WERI-Rb-1 (cell line): Measurements from ENCODE around the gene CA11.

ENCODE experiments used
- DNase-seq: peaks from one replicate; pipeline ENCODE4 v3.0.0-alpha.2; 2020
- H3K27ac ChIP-seq: fragments of 250-450 bp; sonication (Bioruptor Pico); 2 replicates; pipeline ENCODE4 v1.5.1; 2020; ENCODE audit warnings: mild to moderate bottlenecking, moderate library complexity
- H3K27me3 ChIP-seq: fragments of 250-450 bp; sonication (Bioruptor Pico); 2 replicates; pipeline ENCODE4 v1.5.1; 2021; ENCODE audit warnings: mild to moderate bottlenecking, low read depth, moderate library complexity; ENCODE audit not compliant: insufficient read depth, severe bottlenecking
- H3K36me3 ChIP-seq: fragments of 250-450 bp; sonication (Bioruptor Pico); 2 replicates; pipeline ENCODE4 v1.5.1; 2020; ENCODE audit warnings: mild to moderate bottlenecking, moderate library complexity
- H3K4me3 ChIP-seq: 2 replicates; pipeline ENCODE4 v1.5.1; 2011; ENCODE audit warnings: low read depth, mild to moderate bottlenecking, control low read depth, low read length
- H3K9me3 ChIP-seq: fragments of 250-450 bp; sonication (Bioruptor Pico); 2 replicates; pipeline ENCODE4 v1.5.1; 2021; ENCODE audit warnings: mild to moderate bottlenecking, moderate library complexity; ENCODE audit not compliant: severe bottlenecking
- TF ChIP-seq, protein P1 (sequence below): IDR thresholded peaks from 2 replicates; pipeline ENCODE4 v1.5.1; 2011; ENCODE audit warnings: low read depth, mild to moderate bottlenecking, control low read depth, inconsistent platforms, low read length

CA11 gene

DNA sequence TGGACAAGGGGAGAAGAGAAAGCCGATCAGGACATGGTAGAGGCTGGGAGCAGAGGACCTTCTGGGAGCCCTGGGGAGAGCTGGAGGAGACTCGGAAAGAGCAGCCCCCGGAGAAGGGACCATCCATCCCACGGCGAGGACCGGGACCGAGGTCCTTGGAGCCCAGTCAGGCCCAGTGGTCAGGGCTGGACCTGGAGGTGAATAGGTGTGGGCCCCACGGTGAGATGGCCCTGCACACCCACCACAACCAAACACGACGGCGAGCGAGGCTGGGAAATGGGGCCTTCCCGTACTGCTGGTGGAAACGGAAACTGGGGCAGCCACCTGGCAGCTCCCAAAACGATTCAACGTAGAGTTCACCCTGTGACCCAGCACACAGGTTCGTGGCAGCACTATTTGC, 30.5 kb upstream of the CA11 start:
- Histone ChIP-seq H3K27ac (no peak overlapping the region), H3K27me3 (no peaks in the 10 kb centered on the region), H3K36me3 (no peaks in the 10 kb centered on the region), H3K9me3 (no peaks in the 10 kb centered on the region), H3K4me3 (no peak overlapping the region)
- no peak for DNase-seq
- TF ChIP-seq, protein P1, sequence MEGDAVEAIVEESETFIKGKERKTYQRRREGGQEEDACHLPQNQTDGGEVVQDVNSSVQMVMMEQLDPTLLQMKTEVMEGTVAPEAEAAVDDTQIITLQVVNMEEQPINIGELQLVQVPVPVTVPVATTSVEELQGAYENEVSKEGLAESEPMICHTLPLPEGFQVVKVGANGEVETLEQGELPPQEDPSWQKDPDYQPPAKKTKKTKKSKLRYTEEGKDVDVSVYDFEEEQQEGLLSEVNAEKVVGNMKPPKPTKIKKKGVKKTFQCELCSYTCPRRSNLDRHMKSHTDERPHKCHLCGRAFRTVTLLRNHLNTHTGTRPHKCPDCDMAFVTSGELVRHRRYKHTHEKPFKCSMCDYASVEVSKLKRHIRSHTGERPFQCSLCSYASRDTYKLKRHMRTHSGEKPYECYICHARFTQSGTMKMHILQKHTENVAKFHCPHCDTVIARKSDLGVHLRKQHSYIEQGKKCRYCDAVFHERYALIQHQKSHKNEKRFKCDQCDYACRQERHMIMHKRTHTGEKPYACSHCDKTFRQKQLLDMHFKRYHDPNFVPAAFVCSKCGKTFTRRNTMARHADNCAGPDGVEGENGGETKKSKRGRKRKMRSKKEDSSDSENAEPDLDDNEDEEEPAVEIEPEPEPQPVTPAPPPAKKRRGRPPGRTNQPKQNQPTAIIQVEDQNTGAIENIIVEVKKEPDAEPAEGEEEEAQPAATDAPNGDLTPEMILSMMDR, result no peak

DNA sequence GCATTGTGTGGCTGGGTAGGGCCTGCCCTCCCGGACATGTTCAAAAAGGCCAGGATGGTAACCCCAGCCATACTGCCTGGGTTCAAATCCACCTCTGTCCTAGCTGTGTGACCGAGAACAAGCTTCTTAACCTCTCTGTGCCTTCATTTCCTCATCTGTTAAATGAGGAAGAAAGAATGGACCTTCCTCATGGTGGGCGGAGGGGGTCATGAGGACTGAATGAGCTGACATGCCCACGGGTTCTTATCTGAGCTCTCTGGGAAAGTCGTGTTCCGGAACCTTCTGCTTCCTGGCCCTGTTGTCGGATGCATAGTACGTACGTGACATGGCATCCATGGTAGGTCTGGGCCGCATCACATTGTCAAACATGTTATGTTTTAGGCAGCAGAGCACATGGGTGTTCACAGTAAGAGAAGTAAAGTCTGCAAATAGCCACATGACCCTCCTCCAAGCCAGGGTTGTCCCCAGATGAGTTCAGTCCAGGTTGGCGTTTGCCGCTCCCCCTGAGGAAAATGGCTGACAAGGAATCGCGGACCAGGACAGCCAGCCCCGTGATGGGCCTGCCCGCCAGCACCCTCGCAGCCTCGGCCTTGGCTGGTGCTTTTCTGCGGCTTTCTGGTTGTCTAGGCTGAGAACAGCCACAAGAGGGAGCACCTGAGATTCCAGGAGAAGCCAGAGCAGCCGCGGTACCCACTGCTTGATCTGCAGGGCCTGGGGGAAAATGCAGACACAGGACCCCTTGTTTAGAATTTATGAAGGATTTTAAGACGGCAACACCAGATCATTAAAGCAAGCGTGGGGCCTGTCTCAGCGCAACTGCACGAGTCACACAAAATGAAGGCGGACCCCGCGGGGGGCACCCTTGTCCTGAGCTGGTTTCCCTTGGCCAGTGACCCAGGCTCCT, 29.2 kb upstream of the CA11 start:
- H3K4me3 ChIP-seq, result no peak overlapping the region
- no peaks in the 10 kb centered on the region for H3K9me3 ChIP-seq
- peak; percentile 89 for DNase-seq
- TF ChIP-seq, protein P1, result peak; percentile 75
- no peaks in the 10 kb centered on the region for H3K36me3 ChIP-seq
- no peak overlapping the region for H3K27ac ChIP-seq
- no peaks in the 10 kb centered on the region for H3K27me3 ChIP-seq

DNA sequence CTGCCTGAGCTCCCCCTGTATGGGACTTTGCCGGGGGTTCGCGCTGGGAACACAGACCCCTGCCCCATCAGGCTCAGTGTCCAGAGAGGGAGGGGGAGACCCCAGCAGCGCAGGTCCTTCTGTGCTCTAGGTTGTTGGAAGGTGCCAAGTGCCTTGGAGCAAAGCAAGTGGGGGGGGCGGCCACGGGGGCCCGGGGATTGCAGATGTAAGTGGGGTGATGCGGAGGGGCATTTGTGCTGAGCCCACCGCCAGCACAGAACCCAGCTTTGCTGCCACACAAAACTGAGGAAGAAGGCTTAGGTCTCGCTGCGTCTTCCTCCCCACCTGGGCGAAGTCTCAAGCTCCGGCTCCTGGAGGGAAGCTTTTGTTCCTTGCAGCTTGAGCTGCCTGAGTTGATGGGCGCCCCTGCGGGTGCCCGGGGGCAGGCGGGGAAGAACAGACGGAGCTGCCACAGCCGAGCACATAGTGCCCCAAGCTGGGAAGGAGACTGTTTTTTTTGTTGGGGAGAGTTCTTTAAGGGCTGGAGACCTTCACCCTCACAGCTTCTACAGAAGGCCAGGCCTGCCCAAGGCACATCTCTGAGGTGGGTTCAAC, 28.3 kb upstream of the CA11 start:
- H3K27ac ChIP-seq, result no peak overlapping the region
- H3K4me3 ChIP-seq, result no peak overlapping the region
- H3K36me3 ChIP-seq, result no peaks in the 10 kb centered on the region
- H3K27me3 ChIP-seq, result no peaks in the 10 kb centered on the region
- no peaks in the 10 kb centered on the region for H3K9me3 ChIP-seq
- DNase-seq, result no peak
- TF ChIP-seq, protein P1, result no peak

DNA sequence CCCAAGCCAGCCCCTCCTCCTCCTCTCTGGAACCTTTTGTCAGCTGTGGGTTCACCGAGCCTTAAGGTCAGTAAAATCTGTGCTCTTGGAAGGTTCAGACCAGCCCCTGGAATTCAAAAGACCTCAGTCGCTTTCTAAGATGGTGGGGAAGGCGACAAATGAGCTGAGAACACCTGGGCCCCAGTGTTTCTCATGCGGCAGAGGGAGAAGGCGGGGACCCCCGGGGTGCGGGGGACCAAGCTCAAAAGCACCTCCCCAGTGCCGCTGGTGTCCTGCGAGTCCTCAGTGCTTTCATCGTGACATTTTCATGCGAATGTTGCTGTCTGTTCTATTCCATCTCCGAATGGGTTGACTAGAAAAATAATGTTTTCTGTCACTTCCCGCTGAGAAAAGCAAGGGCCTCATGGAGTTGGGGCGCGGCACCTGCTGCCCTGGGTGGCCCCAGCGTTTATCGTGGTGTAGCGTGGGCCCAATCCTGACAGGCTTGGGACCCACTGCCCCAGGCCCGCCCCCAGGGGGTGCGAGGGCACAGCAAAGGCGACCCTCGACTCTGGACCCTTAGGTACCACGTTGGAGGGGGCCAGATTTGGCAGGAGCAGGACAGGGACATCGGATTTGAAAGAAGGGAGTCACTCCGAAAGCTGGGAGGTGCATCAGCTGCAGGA, 27.6 kb upstream of the CA11 start:
- Histone ChIP-seq H3K27me3 (no peaks in the 10 kb centered on the region), H3K9me3 (no peaks in the 10 kb centered on the region), H3K4me3 (no peak overlapping the region), H3K27ac (no peak overlapping the region), H3K36me3 (no peaks in the 10 kb centered on the region)
- TF ChIP-seq, protein P1, result no peak
- DNase-seq, result no peak

DNA sequence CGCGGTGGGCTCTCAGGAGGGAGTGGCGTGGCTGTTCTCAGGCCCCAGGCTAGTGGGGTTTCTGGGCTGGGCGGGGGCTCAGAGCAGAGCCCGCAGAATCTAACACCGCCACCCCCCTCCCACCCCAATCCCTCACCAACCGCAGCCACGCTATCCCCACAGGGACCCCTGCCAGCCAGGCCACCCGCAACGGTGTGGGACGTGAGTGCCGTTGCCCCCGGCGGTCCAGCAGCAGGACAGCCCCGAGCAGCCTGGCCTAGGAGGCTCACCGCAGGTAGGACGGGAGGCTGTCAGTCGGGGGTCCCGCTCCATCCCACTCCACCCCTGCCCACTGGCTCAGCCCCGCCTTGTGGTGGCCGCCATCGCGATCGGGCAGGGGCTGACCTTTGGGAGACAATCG, 27.0 kb upstream of the CA11 start, which contains the start of gene NTN5:
NTN5 (minus strand) TSS at position 24 of the 400 bp plus-strand sequence. CDS start 2,031 bp downstream, outside the sequence.
- DNase-seq, result no peak
- Histone ChIP-seq H3K9me3 (no peaks in the 10 kb centered on the region), H3K27me3 (no peaks in the 10 kb centered on the region), H3K36me3 (no peaks in the 10 kb centered on the region), H3K4me3 (no peak within 1 kb of the TSS), H3K27ac (no peak within 1 kb of the TSS)
- TF ChIP-seq, protein P1, result no peak
